Activated naive CD4-positive, alpha-beta T cell treated with anti-CD3 and anti-CD28 coated beads, Interleukin-2, amount 50 U/mL, for 72 hours (primary cell): ENCODE data around the gene ARL6IP6. TPM values are rescaled to one million over a fixed set of nuclear protein-coding genes. Genes with fewer than 3 reads are reported as not detected.
A peak's percentile ranks its signal among the peaks of the same experiment; 100 is the strongest.
"Not testable (repeated sequence)": the region's sequence is repeated elsewhere in the genome, so short reads cannot be mapped to it uniquely, and the experiment has no call there.

Experiments
- ATAC-seq, 2 donors: fragments of 150-1000 bp; cut with Tn5 transposase; 2 replicates each; pipeline ENCODE4 v1.10.0; 2021; ENCODE audit warnings: mild to moderate bottlenecking in 2 of 2, moderate library complexity in 2 of 2
- DNase-seq, 2 donors: peaks; one replicate each; pipeline ENCODE4 v3.0.0; 2021 to 2022; ENCODE audit warnings: low spot score in 2 of 2
- H3K27ac Mint-ChIP-seq, 2 donors: one replicate each; pipeline ENCODE4 v1.8.0; 2022; ENCODE audit warnings: mild to moderate bottlenecking in 2 of 2, mixed read lengths in 2 of 2
- H3K36me3 Mint-ChIP-seq, 2 donors: one replicate each; pipeline ENCODE4 v1.8.0; 2022; ENCODE audit warnings: mixed read lengths in 2 of 2
- H3K9me3 Mint-ChIP-seq, 2 donors: one replicate each; pipeline ENCODE4 v1.8.0; 2022; ENCODE audit warnings: mixed read lengths in 2 of 2
- total RNA-seq, 2 donors: library from RNA; stranded (reverse); gene quantifications; one replicate each; pipeline ENCODE4 v1.2.3, GENCODE V29; 2022

Gene ARL6IP6
- total RNA-seq, 2 donors from 2014 or later, result 17.3 to 27.0 TPM

- Mint-ChIP-seq H3K27ac (peak overlapping the region; percentile 95 to 98), H3K9me3 (no peaks in the 10 kb centered on the region), H3K36me3 (peaks cover 37 to 46% of the 10 kb centered on the region in 2 donors)
- DNase-seq (no peak), ATAC-seq (no peak)
These were observed 1.6 kb upstream of the ARL6IP6 start for GRCh38 chr2:152716805-152717227.

DNA sequence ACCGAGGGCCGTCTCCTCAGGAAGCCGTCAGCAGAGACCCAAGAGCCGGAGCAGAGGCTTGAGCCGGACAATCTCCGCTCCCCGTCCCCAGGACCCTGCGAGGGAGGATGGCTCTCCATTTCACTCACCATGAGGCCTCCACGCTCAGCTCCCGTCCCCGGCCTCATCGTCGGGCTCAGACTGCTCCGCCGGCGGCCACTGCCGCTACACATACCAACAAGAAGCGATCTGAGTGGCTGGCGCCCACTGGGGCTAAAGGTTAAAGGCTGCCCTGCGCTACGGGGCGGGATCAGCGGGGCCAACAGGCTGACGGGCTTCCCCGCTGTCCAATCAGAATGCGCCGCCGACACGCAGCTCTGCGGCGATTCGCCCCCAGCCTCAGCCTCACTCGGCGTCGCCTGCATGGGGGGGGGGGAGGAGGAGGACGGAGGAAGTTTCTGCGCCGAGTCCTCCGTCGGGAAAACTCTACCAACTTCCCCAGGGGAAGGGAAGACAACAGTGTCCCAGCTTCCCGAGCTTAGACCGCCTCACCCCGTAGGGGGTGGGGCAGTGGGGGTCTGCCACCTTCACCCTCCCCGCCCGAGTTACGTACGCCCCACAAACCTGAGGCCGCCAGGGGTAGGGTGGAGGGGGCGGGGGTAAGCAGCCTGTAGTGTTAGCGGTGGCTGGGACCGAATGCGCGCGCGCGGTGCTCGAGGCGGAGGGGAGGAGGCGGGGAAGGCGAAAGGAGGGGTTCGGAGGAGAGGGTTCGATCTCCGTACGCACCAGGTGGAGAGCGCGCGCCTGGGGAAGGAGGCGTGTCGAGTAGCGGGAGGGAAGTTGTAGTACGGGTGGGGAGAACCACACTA is 968 bp upstream of the ARL6IP6 start, which contains the start of gene PRPF40A:
PRPF40A (minus strand) TSS at position 234 of the 848 bp plus-strand sequence; CDS start at position 212, 22 bp downstream.
- Mint-ChIP-seq H3K9me3 (no peaks in the 10 kb centered on the region), H3K36me3 (peaks cover 41 to 46% of the 10 kb centered on the region in 2 donors), H3K27ac (peak within 1 kb of the TSS; percentile 95 to 99)
- DNase-seq (peak; percentile 97), ATAC-seq (peak; percentile 82)

DNA sequence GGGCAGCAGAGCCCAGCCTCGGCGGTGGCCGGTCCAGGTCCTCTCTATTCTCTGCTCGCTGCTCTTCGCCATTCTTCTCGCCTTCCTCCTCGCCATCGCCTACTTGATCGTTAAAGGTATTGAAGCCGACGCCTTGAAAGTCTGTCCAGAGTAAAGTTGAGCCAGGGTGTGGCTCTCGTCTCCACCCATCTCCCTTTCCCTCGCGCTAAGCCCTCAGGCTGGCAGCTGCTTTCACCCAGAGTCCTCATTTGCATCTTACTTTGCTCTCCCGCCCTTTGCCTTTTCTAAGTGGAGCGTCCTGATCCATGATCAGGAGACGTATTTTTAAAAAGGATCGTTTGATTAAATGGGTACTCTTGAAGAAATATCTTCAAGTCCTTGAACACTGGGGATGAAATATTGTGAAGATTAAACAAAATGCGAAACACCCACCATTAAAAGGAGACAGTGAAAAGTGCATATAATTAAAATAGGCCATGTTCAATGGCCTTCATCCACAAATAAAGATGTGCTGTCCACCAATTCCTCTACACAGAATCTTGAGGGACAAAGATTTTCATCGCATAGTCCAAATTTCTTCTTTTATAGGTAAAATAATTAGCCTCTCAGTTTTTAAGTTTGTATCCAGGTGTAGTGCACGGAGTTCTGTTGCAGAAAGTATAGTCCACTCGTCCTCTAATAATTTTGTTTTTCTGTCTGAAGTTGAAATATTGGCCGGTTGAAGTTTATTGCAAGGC is 657 bp downstream of the ARL6IP6 start:
- no peak for DNase-seq
- no peaks in the 10 kb centered on the region for H3K9me3 Mint-ChIP-seq
- no peak for ATAC-seq
- H3K27ac Mint-ChIP-seq, result peak overlapping the region; percentile 95 to 97
- peaks cover 41 to 42% of the 10 kb centered on the region in 2 donors for H3K36me3 Mint-ChIP-seq

- Mint-ChIP-seq H3K9me3 (no peaks in the 10 kb centered on the region), H3K27ac (no peak overlapping the region), H3K36me3 (peaks cover 34 to 37% of the 10 kb centered on the region in 2 donors)
- DNase-seq, result no peak
- no peak for ATAC-seq
These were observed 2.4 kb downstream of the ARL6IP6 start for GRCh38 chr2:152720794-152721193.

GRCh38 chr2:152722639-152723038 is 4.2 kb downstream of the ARL6IP6 start:
- not testable (repeated sequence) for H3K27ac Mint-ChIP-seq, DNase-seq, H3K9me3 Mint-ChIP-seq, ATAC-seq
- peaks cover 17 to 24% of the 10 kb centered on the region in 2 donors for H3K36me3 Mint-ChIP-seq

DNA sequence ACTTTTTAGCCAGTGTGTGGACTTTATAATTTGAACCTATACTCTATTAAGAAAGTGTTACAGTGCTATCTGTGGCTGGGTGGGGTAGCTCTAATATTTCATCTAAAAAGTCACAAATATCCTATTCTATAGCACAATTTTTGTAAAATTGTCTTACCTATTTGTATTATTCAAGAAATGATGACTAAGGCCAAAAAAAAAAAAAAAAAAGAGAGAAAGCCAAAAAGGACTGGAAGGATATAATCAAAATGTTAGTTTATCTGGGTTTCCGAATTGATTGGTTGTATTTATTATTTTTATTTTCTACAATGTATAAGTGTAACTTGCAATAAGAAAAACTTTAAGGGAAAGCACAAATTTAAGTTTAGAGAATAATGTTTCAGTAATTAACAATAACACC is 5.5 kb downstream of the ARL6IP6 start:
- ATAC-seq, result no peak
- Mint-ChIP-seq H3K36me3 (peaks cover 14 to 16% of the 10 kb centered on the region in 2 donors), H3K9me3 (no peaks in the 10 kb centered on the region), H3K27ac (no peak overlapping the region)
- DNase-seq, result no peak

- Mint-ChIP-seq H3K27ac (no peak overlapping the region), H3K36me3 (no peaks in the 10 kb centered on the region), H3K9me3 (no peaks in the 10 kb centered on the region)
- DNase-seq (no peak), ATAC-seq (no peak)
These were observed 11.4 kb downstream of the ARL6IP6 start for GRCh38 chr2:152729844-152730243.

DNA sequence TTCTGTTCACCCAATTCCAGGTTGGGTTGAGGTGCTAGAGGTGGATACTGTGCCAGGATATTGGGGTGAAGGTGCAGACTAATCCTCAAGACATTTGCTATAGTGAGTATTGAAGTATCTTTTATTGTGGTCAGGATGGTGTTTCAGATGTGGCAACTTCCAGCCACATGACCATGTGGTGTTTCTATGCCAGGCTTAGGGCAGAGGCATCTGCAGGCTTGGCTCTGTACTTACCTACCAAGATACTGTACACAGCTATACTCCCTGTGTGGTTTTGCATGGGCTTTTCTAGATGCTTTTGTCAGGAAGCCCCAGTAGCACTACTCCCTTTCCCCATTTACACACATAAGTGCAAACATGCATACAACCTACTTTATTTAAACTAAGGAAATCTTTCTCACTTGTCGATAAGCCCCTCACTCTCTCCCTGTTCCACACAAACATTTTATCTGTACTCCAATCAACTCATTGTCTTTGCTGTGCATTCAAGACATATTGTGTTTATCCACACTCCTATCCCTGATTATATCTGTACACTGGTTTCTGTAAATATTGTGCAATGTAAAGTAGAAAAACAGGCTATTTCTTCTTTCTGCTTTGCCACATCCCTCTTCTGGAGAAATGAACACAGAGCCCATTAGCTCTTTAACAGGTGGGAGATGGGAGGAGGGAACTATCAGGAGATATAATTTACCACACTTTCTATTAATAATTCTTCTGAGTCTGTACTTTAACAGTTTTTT is 12.3 kb downstream of the ARL6IP6 start:
- Mint-ChIP-seq H3K36me3 (no peaks in the 10 kb centered on the region), H3K27ac (no peak overlapping the region), H3K9me3 (no peaks in the 10 kb centered on the region)
- ATAC-seq, result peak; percentile 68 to 92
- DNase-seq, result no peak

DNA sequence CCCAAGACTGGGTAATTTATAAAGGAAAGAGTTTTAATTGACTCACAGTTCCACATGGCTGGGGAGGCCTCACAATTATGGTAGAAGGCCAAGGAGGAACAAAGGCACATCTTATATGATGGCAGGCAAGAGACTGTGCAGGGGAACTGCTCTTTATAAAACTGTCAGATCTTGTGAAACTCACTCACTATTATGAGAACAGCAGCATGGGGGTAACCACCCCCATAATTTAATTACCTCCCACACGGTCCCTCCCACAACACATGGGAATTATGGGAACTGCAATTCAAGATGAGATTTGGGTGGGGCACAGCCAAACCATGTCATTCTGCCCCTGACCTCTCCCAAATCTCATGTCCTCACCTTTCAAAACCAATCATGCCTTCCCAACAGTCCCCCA is 19.1 kb downstream of the ARL6IP6 start:
- not testable (repeated sequence) for H3K9me3 Mint-ChIP-seq, H3K27ac Mint-ChIP-seq, DNase-seq, ATAC-seq
- H3K36me3 Mint-ChIP-seq, result peaks cover 8 to 29% of the 10 kb centered on the region in 2 donors

DNA sequence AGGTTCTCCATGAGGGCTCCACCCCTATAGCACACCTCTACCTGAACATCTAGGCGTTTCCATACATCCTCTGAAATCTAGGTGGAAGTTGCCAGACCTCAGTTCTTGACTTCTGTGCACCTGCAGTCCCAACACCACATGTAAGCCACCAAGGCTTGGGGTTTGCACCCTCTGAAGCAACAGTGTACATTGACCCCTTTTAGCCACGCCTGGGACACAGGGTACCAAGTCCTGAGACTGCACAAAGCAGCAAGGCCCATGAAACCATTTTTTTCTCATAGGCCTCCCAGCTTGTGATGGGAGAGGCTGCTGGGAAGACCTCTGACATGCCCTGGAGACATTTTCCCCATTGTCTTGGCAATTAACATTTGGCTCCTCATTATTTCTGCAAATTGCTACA is 20.0 kb downstream of the ARL6IP6 start:
- no peak for ATAC-seq
- Mint-ChIP-seq H3K9me3 (no peaks in the 10 kb centered on the region), H3K36me3 (peaks cover 8 to 29% of the 10 kb centered on the region in 2 donors), H3K27ac (peak overlapping the region in 1 of 2 donors; percentile 46)
- DNase-seq, result no peak

- ATAC-seq, DNase-seq, H3K9me3 Mint-ChIP-seq: not testable (repeated sequence)
- H3K27ac Mint-ChIP-seq, result peak overlapping the region; percentile 46 to 51
- H3K36me3 Mint-ChIP-seq, result peaks cover 8 to 29% of the 10 kb centered on the region in 2 donors
These were observed 21.3 kb downstream of the ARL6IP6 start for GRCh38 chr2:152739705-152740104.

GRCh38 chr2:152740743-152741328 is 22.4 kb downstream of the ARL6IP6 start:
- ATAC-seq (peak; percentile 40 to 48), DNase-seq (no peak)
- H3K9me3 Mint-ChIP-seq, result no peaks in the 10 kb centered on the region
- H3K27ac Mint-ChIP-seq, result no peak overlapping the region
- peaks cover 8 to 29% of the 10 kb centered on the region in 2 donors for H3K36me3 Mint-ChIP-seq

- peaks cover 8 to 15% of the 10 kb centered on the region in 2 donors for H3K36me3 Mint-ChIP-seq
- no peak overlapping the region for H3K27ac Mint-ChIP-seq
- no peaks in the 10 kb centered on the region for H3K9me3 Mint-ChIP-seq
- DNase-seq, result no peak
- no peak for ATAC-seq
These were observed 24.6 kb downstream of the ARL6IP6 start for GRCh38 chr2:152743002-152743401.

GRCh38 chr2:152747751-152748150 is 29.3 kb downstream of the ARL6IP6 start:
- not testable (repeated sequence) for H3K27ac Mint-ChIP-seq, ATAC-seq, DNase-seq, H3K9me3 Mint-ChIP-seq
- peaks cover 11 to 13% of the 10 kb centered on the region in 2 donors for H3K36me3 Mint-ChIP-seq

GRCh38 chr2:152755029-152755428 is 36.6 kb downstream of the ARL6IP6 start:
- H3K36me3 Mint-ChIP-seq, result peaks cover 13 to 15% of the 10 kb centered on the region in 2 donors

More at GRCh38 chr2:152755029-152755428, 36.6 kb downstream of the ARL6IP6 start:
- ATAC-seq (no peak), DNase-seq (no peak)
- Mint-ChIP-seq H3K9me3 (no peaks in the 10 kb centered on the region), H3K27ac (no peak overlapping the region)
